ENCODE results near the gene HOMEZ.
A peak's percentile ranks its signal among the peaks of the same experiment; 100 is the strongest.
"Not testable (repeated sequence)": the region's sequence is repeated elsewhere in the genome, so short reads cannot be mapped to it uniquely, and the experiment has no call there.

The HOMEZ gene

GRCh38 chr14:23281247-23281646 lies 4.7 kb downstream of the HOMEZ start:
- no peak for DNase-seq

GRCh38 chr14:23277928-23278327 lies 8.0 kb downstream of the HOMEZ start:
- not testable (repeated sequence) for DNase-seq

GRCh38 chr14:23277189-23277588 lies 8.7 kb downstream of the HOMEZ start:
- no peak for DNase-seq

- no peak for DNase-seq
Measured at GRCh38 chr14:23275412-23275811, 10.5 kb downstream of the HOMEZ start.

GRCh38 chr14:23269193-23269592 lies 16.7 kb downstream of the HOMEZ start:
- no peak for DNase-seq

- not testable (repeated sequence) for DNase-seq
Measured at GRCh38 chr14:23260849-23261248, 25.1 kb downstream of the HOMEZ start.

- DNase-seq: no peak
Measured at GRCh38 chr14:23259426-23259825, 26.5 kb downstream of the HOMEZ start.

- no peak for DNase-seq
Measured at GRCh38 chr14:23258256-23258655, 27.7 kb downstream of the HOMEZ start.

- no peak for DNase-seq
Measured at GRCh38 chr14:23252420-23253333, 33.3 kb downstream of the HOMEZ start.

- no peak for DNase-seq
Measured at GRCh38 chr14:23252006-23252405, 33.9 kb downstream of the HOMEZ start.

- no peak for DNase-seq
Measured at GRCh38 chr14:23249824-23250223, 36.1 kb downstream of the HOMEZ start.

- DNase-seq: no peak
Measured at GRCh38 chr14:23248601-23249000, 37.3 kb downstream of the HOMEZ start.

GRCh38 chr14:23245282-23245681 lies 40.6 kb downstream of the HOMEZ start:
- no peak for DNase-seq

GRCh38 chr14:23243066-23243465 lies 42.9 kb downstream of the HOMEZ start:
- no peak for DNase-seq

GRCh38 chr14:23242076-23242475 lies 43.9 kb downstream of the HOMEZ start:
- no peak for DNase-seq

GRCh38 chr14:23241061-23241715 lies 44.7 kb downstream of the HOMEZ start:
- DNase-seq: not testable (repeated sequence)

GRCh38 chr14:23240661-23241060 lies 45.3 kb downstream of the HOMEZ start:
- no peak for DNase-seq

GRCh38 chr14:23237772-23238594 lies 47.9 kb downstream of the HOMEZ start, which contains the start of gene RNF212B:
RNF212B (plus strand) TSS chr14:23237936; CDS start chr14:23240346, 2,410 bp downstream.
- DNase-seq: peak; percentile 91

GRCh38 chr14:23232241-23232808 lies 53.6 kb downstream of the HOMEZ start:
- DNase-seq: not testable (repeated sequence)

GRCh38 chr14:23228812-23229211 lies 57.1 kb downstream of the HOMEZ start:
- no peak for DNase-seq

GRCh38 chr14:23227566-23227965 lies 58.4 kb downstream of the HOMEZ start:
- no peak for DNase-seq

- DNase-seq: not testable (repeated sequence)
Measured at GRCh38 chr14:23224958-23225357, 61.0 kb downstream of the HOMEZ start.
